Mesothelial cell of epicardium (in vitro differentiated cells): Measurements from ENCODE around the gene FILIP1L. TPM values are rescaled to one million over a fixed set of nuclear protein-coding genes. Genes with fewer than 3 reads are reported as not detected.

Experiments
- DNase-seq, 2 experiments: peaks; one replicate each; pipeline ENCODE4 v3.0.0; 2021; ENCODE audit warnings: low spot score in 2 of 2; ENCODE audit not compliant: unreplicated experiment in 2 of 2
- H3K27ac Mint-ChIP-seq: 2 replicates; pipeline ENCODE4 v1.8.0; 2021; ENCODE audit warnings: mixed read lengths
- H3K27me3 Mint-ChIP-seq: 2 replicates; pipeline ENCODE4 v1.8.0; 2021; ENCODE audit warnings: low read depth, mixed read lengths
- H3K36me3 Mint-ChIP-seq: 2 replicates; pipeline ENCODE4 v1.8.0; 2021; ENCODE audit warnings: mixed read lengths
- H3K4me1 Mint-ChIP-seq: 2 replicates; pipeline ENCODE4 v1.8.0; 2021; ENCODE audit warnings: mixed read lengths
- H3K4me3 Mint-ChIP-seq: 2 replicates; pipeline ENCODE4 v1.8.0; 2021; ENCODE audit warnings: mild to moderate bottlenecking, moderate library complexity, mixed read lengths
- H3K9me3 Mint-ChIP-seq: 2 replicates; pipeline ENCODE4 v1.8.0; 2021; ENCODE audit warnings: mixed read lengths
- CTCF ChIP-seq: fragments of 200-600 bp; sonication (generic); IDR thresholded peaks from one replicate; pipeline ENCODE4 v1.5.0; 2021; ENCODE audit warnings: antibody characterized with exemption; ENCODE audit not compliant: unreplicated experiment
- total RNA-seq: library from RNA; stranded (reverse); gene quantifications from 3 replicates; pipeline ENCODE4 v1.2.1, GENCODE V29; 2021

FILIP1L gene
- total RNA-seq, 1 donor from 2014 or later, result 15.7 TPM

- no peak for DNase-seq
- no peak for TF ChIP-seq CTCF
- H3K9me3 Mint-ChIP-seq, result no peaks in the 10 kb centered on the region
- H3K27ac Mint-ChIP-seq, result peak overlapping the region; percentile 52
- peaks cover 18% of the 10 kb centered on the region for H3K36me3 Mint-ChIP-seq
- peaks cover 26% of the 10 kb centered on the region for H3K4me1 Mint-ChIP-seq
- no peak overlapping the region for H3K4me3 Mint-ChIP-seq
- H3K27me3 Mint-ChIP-seq, result no peaks in the 10 kb centered on the region
Measured at GRCh38 chr3:99861216-99861615, 253.1 kb downstream of the FILIP1L start.

GRCh38 chr3:99859825-99860224, 254.5 kb downstream of the FILIP1L start:
- H3K4me3 Mint-ChIP-seq, result no peak overlapping the region
- H3K4me1 Mint-ChIP-seq, result peaks cover 28% of the 10 kb centered on the region
- TF ChIP-seq CTCF, result no peak
- H3K36me3 Mint-ChIP-seq, result peaks cover 18% of the 10 kb centered on the region
- no peaks in the 10 kb centered on the region for H3K9me3 Mint-ChIP-seq
- no peaks in the 10 kb centered on the region for H3K27me3 Mint-ChIP-seq
- no peak for DNase-seq
- peak overlapping the region; percentile 90 for H3K27ac Mint-ChIP-seq

GRCh38 chr3:99858469-99858868, 255.8 kb downstream of the FILIP1L start:
- peaks cover 28% of the 10 kb centered on the region for H3K4me1 Mint-ChIP-seq
- H3K36me3 Mint-ChIP-seq, result peaks cover 10% of the 10 kb centered on the region
- no peak overlapping the region for H3K4me3 Mint-ChIP-seq
- no peaks in the 10 kb centered on the region for H3K9me3 Mint-ChIP-seq
- no peak overlapping the region for H3K27ac Mint-ChIP-seq
- no peak for TF ChIP-seq CTCF
- DNase-seq, result no peak
- H3K27me3 Mint-ChIP-seq, result no peaks in the 10 kb centered on the region

GRCh38 chr3:99857278-99857677, 257.0 kb downstream of the FILIP1L start:
- Mint-ChIP-seq H3K27me3 (no peaks in the 10 kb centered on the region), H3K27ac (no peak overlapping the region), H3K36me3 (peaks cover under 1% of the 10 kb centered on the region), H3K4me1 (peaks cover 28% of the 10 kb centered on the region), H3K9me3 (no peaks in the 10 kb centered on the region), H3K4me3 (no peak overlapping the region)
- no peak for TF ChIP-seq CTCF
- DNase-seq, result no peak

GRCh38 chr3:99856437-99857220, 257.7 kb downstream of the FILIP1L start:
- Mint-ChIP-seq H3K27me3 (no peaks in the 10 kb centered on the region), H3K4me1 (peaks cover 28% of the 10 kb centered on the region), H3K27ac (no peak overlapping the region), H3K36me3 (no peaks in the 10 kb centered on the region), H3K9me3 (no peaks in the 10 kb centered on the region), H3K4me3 (no peak overlapping the region)
- no peak for TF ChIP-seq CTCF
- no peak for DNase-seq
